Endothelial cell of umbilical vein (primary cell): Measurements from ENCODE around the gene PROCA1. TPM values are rescaled to one million over a fixed set of nuclear protein-coding genes. Genes with fewer than 3 reads are reported as not detected.

Experiments
- BruUV-seq: library from RNA; stranded (reverse); fragments of 400-500 nt; replicated peaks from 2 replicates; lab custom pipeline; 2021; lab: Mats Ljungman, UMichigan
- CTCF ChIA-PET: fragments of 300-600, 350-600 bp; sonication (Branson Sonifier 250); formaldehyde crosslinking; loops from one replicate; lab custom pipeline; 2021; ENCODE audit warnings: antibody characterized with exemption, inconsistent platforms; lab: Charles Lee
- POLR2A ChIA-PET: fragments of 300-600, 350-600 bp; sonication (Branson Sonifier 250); formaldehyde crosslinking; loops from one replicate; lab custom pipeline; 2021; ENCODE audit warnings: antibody characterized with exemption, inconsistent platforms; lab: Charles Lee
- DNase-seq: peaks from one replicate; pipeline ENCODE4 v3.0.0-alpha.2; 2011; ENCODE audit warnings: low read depth, low spot score
- FAIRE-seq: peaks from 2 replicates; lab custom pipeline; 2011; peaks lifted over from hg19 to GRCh38; lab: Jason Lieb, UNC
- H2AFZ ChIP-seq: 2 replicates; pipeline ENCODE4 v1.6.0; 2012; ENCODE audit warnings: low read depth, low read length, control low read depth, inconsistent platforms
- H3K27ac ChIP-seq: 2 replicates; pipeline ENCODE4 v1.5.1; 2011; ENCODE audit warnings: low read depth, mild to moderate bottlenecking, control low read depth, low read length, moderate library complexity; ENCODE audit not compliant: insufficient read depth
- H3K27me3 ChIP-seq, 2 experiments: 2 replicates each; pipeline versions ENCODE4 v1.6.0 to v1.6.1; 2011; ENCODE audit warnings: low read length in 2 of 2, mixed read lengths in 1 of 2; ENCODE audit not compliant: control insufficient read depth in 2 of 2, insufficient read depth in 2 of 2
- H3K36me3 ChIP-seq, 2 experiments: 2 replicates in 1 of 2; 3 replicates in 1 of 2; pipeline ENCODE4 v1.5.1; 2011; ENCODE audit warnings: low read length in 2 of 2, mild to moderate bottlenecking in 1 of 2, moderate library complexity in 1 of 2; ENCODE audit not compliant: control insufficient read depth in 2 of 2, insufficient read depth in 2 of 2; ENCODE audit errors: extremely low read depth in 1 of 2
- H3K4me1 ChIP-seq: 3 replicates; pipeline ENCODE4 v1.5.1; 2011; ENCODE audit warnings: mild to moderate bottlenecking, low read length; ENCODE audit not compliant: control insufficient read depth, insufficient read depth; ENCODE audit errors: extremely low read depth
- H3K4me2 ChIP-seq: 2 replicates; pipeline ENCODE4 v1.6.1; 2011; ENCODE audit warnings: low read length, control low read depth, mixed read lengths; ENCODE audit not compliant: insufficient read depth
- H3K4me3 ChIP-seq, 3 experiments: fragments of 200-600 bp in 1 of 3; sonication (generic), shearing (Covaris generic) in 1 of 3; replicated peaks in 1 of 3; 2 replicates each; pipeline ENCODE4 v1.5.1; 2011 to 2016; ENCODE audit warnings: control low read depth in 3 of 3, low read length in 3 of 3, mild to moderate bottlenecking in 2 of 3, inconsistent platforms in 1 of 3, low read depth in 1 of 3, moderate library complexity in 1 of 3; ENCODE audit not compliant: insufficient read depth in 1 of 3
- H3K79me2 ChIP-seq: 2 replicates; pipeline ENCODE4 v1.6.0; 2012; ENCODE audit warnings: low read length, inconsistent platforms; ENCODE audit not compliant: control insufficient read depth, insufficient read depth
- H3K9ac ChIP-seq: replicated peaks from 2 replicates; pipeline ENCODE3; 2011; ENCODE audit warnings: low read length, control low read depth; ENCODE audit not compliant: insufficient read depth; ENCODE audit errors: extremely low read depth
- H3K9me1 ChIP-seq: replicated peaks from 3 replicates; pipeline ENCODE4 v1.6.0; 2011; ENCODE audit warnings: mild to moderate bottlenecking, low read length; ENCODE audit not compliant: control insufficient read depth, insufficient read depth; ENCODE audit errors: extremely low read depth
- H3K9me3 ChIP-seq: replicated peaks from 2 replicates; pipeline ENCODE4 v1.5.1; 2012; ENCODE audit warnings: low read length, inconsistent platforms; ENCODE audit not compliant: control insufficient read depth, insufficient read depth
- H4K20me1 ChIP-seq: replicated peaks from 2 replicates; pipeline ENCODE3; 2011; ENCODE audit warnings: mild to moderate bottlenecking, low read length; ENCODE audit not compliant: control insufficient read depth, insufficient read depth; ENCODE audit errors: extremely low read depth
- CTCF ChIP-seq, 2 donors: IDR thresholded peaks; 1 replicate in 1 of 2; 2 replicates in 1 of 2; pipeline ENCODE4 v1.5.1; 2011; ENCODE audit warnings: low read length in 2 of 2, mild to moderate bottlenecking in 2 of 2, moderate library complexity in 2 of 2, control low read depth in 1 of 2, inconsistent platforms in 1 of 2, low read depth in 1 of 2; ENCODE audit not compliant: insufficient read depth in 1 of 2; ENCODE audit errors: extremely low read depth in 1 of 2
- EZH2 ChIP-seq: IDR thresholded peaks from 2 replicates; pipeline ENCODE4 v1.6.1; 2012; ENCODE audit warnings: borderline replicate concordance, low read depth, mild to moderate bottlenecking, moderate library complexity, low read length, inconsistent platforms; ENCODE audit not compliant: severe bottlenecking
- FOS ChIP-seq: IDR thresholded peaks from 2 replicates; pipeline ENCODE4 v1.6.1; 2011; ENCODE audit warnings: mild to moderate bottlenecking, low read length, moderate library complexity, borderline replicate concordance; ENCODE audit not compliant: insufficient read depth
- GATA2 ChIP-seq: IDR thresholded peaks from 2 replicates; pipeline ENCODE4 v1.7.0; 2011; ENCODE audit warnings: low read depth, mild to moderate bottlenecking, moderate library complexity, mixed read lengths, low read length; ENCODE audit not compliant: insufficient read length, insufficient read depth
- JUN ChIP-seq: IDR thresholded peaks from 2 replicates; pipeline ENCODE4 v1.6.1; 2011; ENCODE audit warnings: borderline replicate concordance, low read depth; ENCODE audit not compliant: insufficient read length, insufficient read depth
- MAX ChIP-seq: IDR thresholded peaks from 2 replicates; pipeline ENCODE4 v1.6.1; 2011; ENCODE audit not compliant: insufficient read depth, insufficient read length
- MYC ChIP-seq: IDR thresholded peaks from one replicate; pipeline ENCODE4 v1.6.1; 2011; ENCODE audit warnings: mild to moderate bottlenecking, low read depth, low read length
- POLR2A ChIP-seq: IDR thresholded peaks from 2 replicates; pipeline ENCODE4 v1.6.1; 2012; ENCODE audit warnings: low read depth, mild to moderate bottlenecking, control low read depth, low read length
- POLR2AphosphoS5 ChIP-seq: IDR thresholded peaks from 2 replicates; pipeline ENCODE4 v1.6.1; 2012; ENCODE audit warnings: low read depth, mild to moderate bottlenecking, control low read depth, low read length, moderate library complexity; ENCODE audit not compliant: insufficient read depth
- dilution Hi-C: fragments of 300-500 bp; cut with MboI; formaldehyde crosslinking; loops from one replicate; pipeline ENCODE4 v1.15.0; 2019; ENCODE audit warnings: low sequenced_read_pairs; ENCODE audit not compliant: extremely low pct_ligation_motif_present
- intact Hi-C: fragments of 100-400 bp; cut with micrococcal nuclease; formaldehyde crosslinking; loops from one replicate; pipeline ENCODE4 v1.10.0; 2022
- polyA plus RNA-seq, 4 experiments: library from polyadenylated mRNA; depleted of rRNA in 3 of 4; stranded (reverse) in 3 of 4; unstranded in 1 of 4; fragments of >200 nt; gene quantifications; 2 replicates each; pipeline versions ENCODE4 v1.2.1 to v1.2.3, GENCODE V29; 2011 to 2012; ENCODE audit warnings: missing spikeins in 1 of 4
- total RNA-seq: library from RNA; stranded (reverse); gene quantifications from 2 replicates; pipeline ENCODE4 v1.2.3, GENCODE V29; 2021

The PROCA1 gene
- total and polyA plus RNA-seq, 2 donors (not counting 3 experiments of a cell fraction or from before 2014, with no cell fraction given) = 2.0 to 2.1 TPM

GRCh38 chr17:28741358-28742349 is 30.0 kb upstream of the PROCA1 start:
- CTCF ChIA-PET = interaction anchor here (16.6 kb wide), 1 partner anchor 12 kb away, joined by 602 read pairs; the partner anchor contains the start of genes NEK8 and TLCD1
- TF ChIP-seq POLR2A = no peak
- TF ChIP-seq POLR2AphosphoS5 = no peak
- no peak for TF ChIP-seq EZH2
- no peak for TF ChIP-seq CTCF (IDR thresholded peaks at IDR 0.05; ENCODE audit: extremely low read depth in 1 of 2, insufficient read depth in 1 of 2, low read depth in 1 of 2, low read length in 2 of 2)
- TF ChIP-seq MYC = no peak
- TF ChIP-seq JUN = no peak
- no peak for TF ChIP-seq MAX
- TF ChIP-seq GATA2 = no peak
- no peak for TF ChIP-seq FOS
- peaks cover 18% of the 10 kb centered on the region for H3K4me1 ChIP-seq
- H2AFZ ChIP-seq = no peak overlapping the region
- no peaks in the 10 kb centered on the region for H3K9me3 ChIP-seq
- H3K36me3 ChIP-seq = no peaks in the 10 kb centered on the region
- H3K27ac ChIP-seq = no peak overlapping the region
- no TSS peak for BruUV-seq
- intact Hi-C loops (no loop called here), dilution Hi-C loops (no loop called here)
- DNase-seq (no peak), FAIRE-seq (no peak)
- no peak overlapping the region for H3K9ac ChIP-seq
- H4K20me1 ChIP-seq = no peaks in the 10 kb centered on the region
- H3K27me3 ChIP-seq = no peaks in the 10 kb centered on the region
- no peak overlapping the region for H3K4me3 ChIP-seq
- POLR2A ChIA-PET = interaction anchor here (1.6 kb wide), 1 partner anchor 22 kb away, joined by 4 read pairs; the partner anchor contains the start of gene RPL23A
- H3K79me2 ChIP-seq = peaks cover 26% of the 10 kb centered on the region
- H3K9me1 ChIP-seq = no peaks in the 10 kb centered on the region
- no peak overlapping the region for H3K4me2 ChIP-seq
